Activated gamma-delta T cell (primary cell): ENCODE results near the gene NUDC.
"Not testable (repeated sequence)": the region's sequence is repeated elsewhere in the genome, so short reads cannot be mapped to it uniquely, and the experiment has no call there.

Source experiments
- DNase-seq: peaks from one replicate; lab custom pipeline; 2025; lab: John Stamatoyannopoulos, UW

Gene NUDC

DNA sequence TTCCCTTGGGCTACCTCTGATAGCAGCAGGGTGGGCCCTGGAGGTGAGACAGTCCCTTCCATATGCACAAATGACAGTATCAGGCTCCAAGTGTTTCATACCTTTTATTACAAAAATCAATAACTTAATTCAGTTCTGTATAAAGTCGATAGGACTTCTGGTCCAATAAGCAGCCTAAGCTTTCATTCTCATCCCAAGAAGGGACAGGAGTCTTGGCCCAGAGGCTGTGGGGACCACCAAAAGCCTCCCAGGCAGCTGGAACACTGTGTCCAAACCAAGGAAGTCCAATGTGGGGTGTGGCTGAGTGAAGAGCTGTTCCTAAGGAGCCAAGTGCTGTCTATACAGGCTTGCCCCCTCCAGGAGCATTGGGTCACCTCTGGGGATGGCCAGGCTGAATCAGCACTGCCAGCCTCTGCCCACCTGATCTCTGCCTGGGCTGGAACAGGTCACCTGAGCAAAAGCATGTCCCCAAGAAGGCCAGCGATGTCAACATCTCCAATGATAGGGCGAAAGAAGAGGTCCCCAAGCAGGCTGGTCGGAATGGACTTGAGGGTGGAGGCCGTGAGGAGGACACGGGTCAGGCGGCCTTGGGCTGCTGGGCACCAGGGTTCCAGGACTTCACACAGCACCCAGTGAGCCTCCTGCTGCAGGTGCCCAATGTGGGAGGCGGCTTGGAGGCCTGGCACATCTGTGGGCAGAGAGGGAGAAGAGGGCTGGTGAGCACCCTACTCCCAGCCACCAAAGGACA lies 10.0 kb upstream of the NUDC start:
- no peak for DNase-seq

DNA sequence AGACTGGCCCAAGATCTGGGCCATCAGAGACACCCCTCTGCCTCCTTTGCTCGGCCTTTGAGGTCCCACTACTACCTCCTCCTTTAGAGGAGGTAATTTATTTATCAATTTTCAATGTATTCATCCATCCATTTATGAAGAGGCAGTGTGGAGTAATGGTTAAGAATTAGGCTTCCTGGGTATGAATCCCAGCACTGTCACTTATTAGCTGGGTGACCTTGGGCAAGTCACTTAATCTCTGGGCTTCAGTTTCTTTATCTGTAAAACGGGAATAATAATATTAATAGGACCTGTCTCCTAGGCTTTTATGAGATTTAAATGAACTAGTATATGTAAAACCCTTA lies 9.4 kb upstream of the NUDC start:
- no peak for DNase-seq

DNA sequence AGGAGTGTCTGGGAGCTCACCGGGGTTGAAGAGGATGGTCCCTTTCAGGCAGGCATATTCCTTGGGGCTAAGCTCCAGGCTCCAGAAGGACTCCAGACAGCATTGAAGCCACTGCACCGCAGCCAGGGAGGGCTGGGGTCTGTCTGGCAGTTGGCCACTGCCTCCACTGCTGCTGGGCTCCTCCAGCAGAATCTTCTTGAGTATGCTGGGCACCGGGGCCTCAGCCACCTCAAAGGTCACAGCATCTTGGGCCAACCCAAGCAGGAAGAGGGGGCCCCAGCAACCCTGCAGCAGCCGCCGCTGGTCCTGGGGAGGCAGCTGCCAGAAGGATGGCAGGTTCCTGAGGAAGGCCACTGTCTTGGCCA lies 8.2 kb upstream of the NUDC start:
- DNase-seq = no peak

DNA sequence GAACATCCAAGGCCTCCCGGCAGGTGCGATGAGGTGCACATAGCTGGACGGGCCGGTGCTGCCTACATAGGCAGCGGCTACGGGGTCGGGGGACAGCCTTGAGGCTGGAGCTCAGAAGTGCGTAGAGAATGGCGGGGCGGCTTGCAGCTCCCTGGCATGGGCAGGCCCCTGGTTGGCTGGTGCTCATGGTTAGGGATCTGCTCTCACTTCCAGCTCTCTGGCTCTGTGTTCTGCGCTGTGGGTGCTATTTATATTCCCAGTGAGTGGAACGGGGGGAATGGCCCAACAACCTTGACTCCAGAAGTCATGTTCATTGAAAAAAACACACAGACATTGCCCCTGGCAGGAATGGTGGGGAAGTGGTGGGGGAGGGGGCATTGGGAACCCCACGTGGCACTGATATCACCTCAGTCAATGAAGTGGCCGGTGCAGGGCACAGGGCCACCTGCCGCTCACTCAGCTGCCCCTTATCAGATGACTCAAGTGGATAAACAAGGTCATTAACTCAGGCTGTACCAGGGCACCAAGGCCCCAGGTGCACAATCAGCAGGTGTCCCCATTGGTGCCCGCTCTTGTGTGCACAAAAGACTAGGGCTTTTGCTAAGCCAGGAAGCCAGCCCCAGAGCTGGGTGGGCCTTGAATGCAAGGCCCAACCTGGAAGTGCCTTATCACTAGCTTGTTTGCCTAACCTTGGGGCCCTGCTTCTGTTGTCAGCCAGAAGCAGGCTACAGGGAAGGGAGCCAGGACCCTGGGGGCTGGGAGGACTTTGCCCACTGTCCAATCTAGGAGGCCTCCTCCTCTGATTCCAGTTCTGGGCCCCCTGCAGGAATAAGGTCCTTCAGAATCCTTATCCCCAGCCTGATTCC lies 7.6 kb upstream of the NUDC start, which contains the start of gene NR0B2:
NR0B2 (minus strand) TSS at position 222 of the 866 bp plus-strand sequence; CDS start at position 187, 35 bp downstream.
- no peak for DNase-seq

DNA sequence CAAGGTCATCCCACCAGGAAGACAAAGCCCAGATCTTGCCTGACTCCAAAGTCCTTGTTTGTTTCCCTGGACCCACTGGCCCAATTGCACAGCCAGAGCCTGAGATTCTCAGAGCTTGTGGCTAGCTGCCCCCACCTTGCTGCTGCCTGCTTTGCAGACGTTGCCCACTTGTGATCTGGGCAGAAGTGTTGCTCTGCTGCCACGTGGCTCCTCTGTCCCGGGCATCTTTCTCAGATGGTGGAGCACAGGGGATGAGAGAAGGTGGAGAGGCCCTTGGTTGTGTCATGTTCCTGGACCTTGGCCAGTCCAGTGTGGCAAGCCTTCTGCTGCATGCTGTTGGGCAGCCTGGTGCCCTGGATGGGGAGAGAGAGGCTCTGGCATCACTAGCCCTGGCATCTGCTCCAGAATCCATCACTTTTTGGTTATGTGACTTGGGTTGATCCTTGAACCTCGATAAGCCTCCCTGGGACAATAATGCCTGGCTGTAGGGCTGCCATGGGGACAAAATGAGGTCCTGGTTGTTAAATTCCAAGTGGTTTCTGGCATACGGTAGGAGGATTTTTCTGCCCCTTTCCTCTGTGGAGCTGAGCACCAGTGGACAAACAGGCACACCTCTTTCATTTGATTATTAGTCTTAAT lies 6.2 kb upstream of the NUDC start:
- no peak for DNase-seq

DNA sequence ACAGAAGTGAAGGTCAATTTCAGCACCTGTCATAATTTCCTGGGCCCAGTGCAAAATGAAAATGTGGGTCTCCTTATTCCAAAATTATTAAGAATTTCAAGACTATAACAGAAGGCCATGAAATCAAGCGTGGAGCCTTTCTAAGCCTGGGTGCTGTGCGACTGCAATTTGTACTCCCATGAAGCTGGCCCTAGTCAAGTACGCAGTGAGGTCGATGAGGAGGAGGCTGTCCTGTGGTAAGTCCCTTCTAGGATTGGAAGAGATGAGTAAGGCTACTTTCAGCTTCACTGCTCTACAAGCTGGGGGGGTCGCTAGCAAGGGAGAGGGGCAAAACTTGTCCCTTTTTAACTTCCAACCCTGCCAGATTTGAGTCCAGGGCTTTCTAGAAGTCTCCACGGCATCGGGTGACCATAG lies 410 bp upstream of the NUDC start:
- DNase-seq = no peak

DNA sequence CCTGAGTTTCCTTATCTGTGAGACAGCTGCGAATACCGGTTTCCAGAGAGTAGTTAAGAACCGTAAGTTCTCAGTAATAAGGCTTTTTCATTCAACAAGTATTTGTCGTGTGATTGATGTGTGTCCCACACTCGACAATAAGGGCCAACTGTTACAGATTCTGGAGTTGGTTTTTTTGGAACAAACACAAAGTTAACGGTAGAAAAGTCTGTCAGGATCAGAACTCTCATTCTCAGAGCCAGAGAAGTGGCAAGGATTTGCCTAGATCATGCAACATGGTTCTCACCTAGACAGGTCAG lies 837 bp downstream of the NUDC start:
- DNase-seq = no peak

DNA sequence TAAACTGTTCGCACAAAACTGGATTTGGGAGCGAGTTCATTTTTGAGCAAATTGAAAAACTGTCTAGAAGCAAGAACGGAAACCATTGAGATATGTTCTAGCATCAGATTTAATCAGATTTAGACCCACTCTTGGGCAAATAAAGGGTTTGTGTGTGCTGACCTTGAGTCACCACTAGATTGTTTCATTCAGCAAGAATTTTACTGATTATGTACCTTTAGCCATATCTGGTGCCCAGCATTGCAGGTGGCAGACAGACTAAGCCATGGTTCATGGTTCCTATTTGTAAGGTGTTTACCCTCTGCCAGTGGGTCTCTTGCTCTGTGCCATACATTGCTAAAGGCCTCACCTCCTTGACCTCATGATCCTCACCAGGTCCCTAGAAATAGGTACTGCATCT lies 1.4 kb downstream of the NUDC start:
- DNase-seq = no peak

DNA sequence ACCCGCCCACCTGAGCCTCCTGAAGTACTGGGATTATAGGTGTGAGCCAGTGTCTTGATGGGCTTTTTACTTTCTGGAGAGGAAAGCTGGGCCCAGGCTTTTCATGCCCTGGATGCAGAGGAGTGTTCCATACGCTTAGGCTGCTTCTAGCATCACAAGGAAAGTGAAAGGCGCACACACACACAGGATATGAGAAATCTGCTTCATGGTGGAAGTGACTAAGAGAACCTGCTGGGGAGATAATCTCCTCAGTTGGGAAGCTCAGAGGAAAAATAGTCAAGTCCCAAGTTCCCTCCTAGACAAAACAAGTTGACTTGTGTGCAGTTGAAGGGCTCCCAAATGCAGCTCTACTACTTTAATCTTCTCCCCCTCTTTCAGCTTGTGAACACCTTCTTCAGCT lies 2.2 kb downstream of the NUDC start:
- DNase-seq = no peak

DNA sequence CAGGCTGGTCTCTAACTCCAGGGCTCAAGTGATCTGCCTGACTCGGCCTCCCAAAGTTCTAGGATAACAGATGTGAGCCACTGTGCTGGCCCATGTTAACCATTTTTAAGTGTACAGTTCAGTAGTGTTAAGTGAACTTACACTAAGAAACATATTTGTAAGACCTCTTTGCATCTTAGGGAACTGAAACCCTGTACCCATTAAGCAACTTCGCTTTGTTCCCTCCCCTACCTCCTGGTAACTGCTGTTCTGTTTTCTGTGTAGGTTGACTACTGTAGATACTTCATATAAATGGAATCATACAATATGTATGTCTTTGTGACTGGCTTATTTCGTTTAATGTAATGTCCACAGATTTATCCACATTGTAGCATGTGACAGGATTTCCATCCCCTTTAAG lies 11.0 kb downstream of the NUDC start:
- no peak for DNase-seq

DNA sequence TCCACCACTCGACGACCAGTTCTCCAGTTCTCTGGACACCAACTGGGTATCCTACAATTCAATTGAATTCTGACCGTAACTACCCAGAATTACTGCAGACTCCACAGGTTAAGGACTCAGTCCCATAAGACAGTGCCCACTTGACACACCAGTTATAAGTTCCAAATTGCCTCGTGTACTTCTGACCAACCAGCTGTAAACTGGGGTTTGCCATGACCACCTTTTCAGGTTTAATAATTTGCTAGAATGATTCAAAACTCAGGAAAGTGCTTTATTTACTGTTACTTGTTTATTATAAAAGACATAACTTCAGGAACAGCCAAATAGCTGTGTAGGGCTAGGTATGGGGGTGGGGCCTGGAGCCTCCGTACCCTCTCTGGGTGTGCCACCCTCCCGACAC lies 15.3 kb downstream of the NUDC start:
- no peak for DNase-seq

DNA sequence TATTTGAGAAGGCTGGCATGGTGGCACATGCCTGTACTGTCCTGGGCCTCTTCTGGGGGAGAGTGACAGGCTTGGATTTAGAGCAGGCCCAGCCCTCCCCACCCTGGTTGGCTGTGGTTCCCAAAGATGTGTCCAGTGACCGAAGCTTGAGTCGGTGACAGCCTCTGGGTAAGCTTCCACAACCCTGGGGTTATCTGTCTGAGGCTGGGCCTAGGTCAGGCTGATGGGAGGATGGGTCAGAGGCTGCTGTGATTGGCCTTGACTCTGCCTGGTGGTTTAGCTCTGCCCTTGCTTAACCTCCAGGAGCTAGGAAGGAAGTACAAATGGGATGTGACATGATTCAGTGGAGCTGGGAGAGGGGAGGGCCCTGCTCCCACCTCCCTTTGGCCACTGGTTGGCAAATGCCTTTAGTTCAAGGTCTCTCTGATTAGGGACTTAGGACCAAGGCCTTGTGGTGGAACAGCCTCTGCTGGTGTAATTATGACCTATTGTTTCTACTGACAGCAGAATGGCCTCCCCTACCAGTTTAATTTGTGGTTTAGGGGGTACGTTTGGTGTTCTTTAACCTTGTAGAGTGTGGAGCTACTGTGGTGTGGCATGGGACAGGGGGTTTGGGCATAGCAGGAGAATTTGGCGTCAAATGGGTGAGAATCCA lies 16.6 kb downstream of the NUDC start:
- no peak for DNase-seq

DNA sequence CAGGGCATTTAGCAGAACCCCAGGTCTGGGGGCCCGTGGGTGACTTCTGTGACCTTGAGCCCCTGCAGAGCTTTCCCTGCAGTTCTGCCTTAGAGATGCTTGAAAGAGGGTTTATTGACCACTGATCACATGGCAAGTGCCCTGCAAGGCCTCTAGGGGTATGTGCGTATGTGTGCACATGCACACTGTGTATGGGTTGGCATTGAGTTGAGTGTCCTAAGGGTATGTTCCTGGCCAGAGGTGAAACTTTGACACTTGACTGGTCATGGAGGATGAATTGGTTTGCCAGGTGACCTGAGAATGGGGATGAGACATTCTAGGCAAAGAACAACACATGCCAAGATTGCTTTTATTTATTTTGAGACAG lies 17.1 kb downstream of the NUDC start:
- DNase-seq = no peak

DNA sequence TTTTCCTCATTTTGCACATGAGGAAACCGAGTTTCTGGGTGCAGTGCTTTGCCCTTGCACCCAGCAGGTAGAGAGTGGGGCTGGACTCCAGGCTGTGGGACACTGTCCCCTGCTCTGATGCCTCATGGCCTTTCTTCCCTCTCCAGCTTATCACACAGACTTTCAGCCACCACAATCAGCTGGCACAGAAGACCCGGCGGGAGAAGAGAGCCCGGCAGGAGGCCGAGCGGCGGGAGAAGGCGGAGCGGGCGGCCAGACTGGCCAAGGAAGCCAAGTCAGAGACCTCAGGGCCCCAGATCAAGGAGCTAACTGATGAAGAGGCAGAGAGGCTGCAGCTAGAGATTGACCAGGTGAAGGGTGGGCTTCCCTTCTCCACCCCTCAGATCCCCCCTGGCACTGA lies 19.8 kb downstream of the NUDC start:
- no peak for DNase-seq

DNA sequence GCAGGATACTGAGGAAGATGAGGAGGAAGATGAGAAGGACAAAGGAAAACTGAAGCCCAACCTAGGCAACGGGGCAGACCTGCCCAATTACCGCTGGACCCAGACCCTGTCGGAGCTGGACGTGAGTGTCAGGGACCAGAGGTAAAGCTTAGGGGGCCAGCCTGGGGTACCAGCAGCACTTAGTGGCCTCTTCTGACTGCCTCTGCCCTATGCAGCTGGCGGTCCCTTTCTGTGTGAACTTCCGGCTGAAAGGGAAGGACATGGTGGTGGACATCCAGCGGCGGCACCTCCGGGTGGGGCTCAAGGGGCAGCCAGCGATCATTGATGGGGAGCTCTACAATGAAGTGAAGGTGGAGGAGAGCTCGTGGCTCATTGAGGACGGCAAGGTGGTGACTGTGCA lies 21.1 kb downstream of the NUDC start:
- DNase-seq = no peak

DNA sequence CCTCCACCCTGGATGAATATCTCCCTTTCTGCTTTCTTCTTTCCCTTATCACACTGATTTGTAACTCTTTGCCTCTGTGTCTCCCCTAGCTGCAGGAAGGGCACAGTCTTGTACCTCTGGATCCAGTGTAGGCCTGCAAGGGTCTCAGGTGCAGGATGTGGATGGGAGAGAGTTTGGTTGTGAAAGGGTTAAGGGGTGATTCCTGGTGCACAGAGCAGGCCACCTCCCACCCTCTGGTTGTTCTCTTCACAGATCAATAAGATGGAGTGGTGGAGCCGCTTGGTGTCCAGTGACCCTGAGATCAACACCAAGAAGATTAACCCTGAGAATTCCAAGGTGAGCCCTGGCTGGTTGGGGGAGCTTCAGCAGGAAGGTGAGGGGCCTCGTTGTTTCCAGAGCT lies 23.6 kb downstream of the NUDC start:
- DNase-seq = no peak

DNA sequence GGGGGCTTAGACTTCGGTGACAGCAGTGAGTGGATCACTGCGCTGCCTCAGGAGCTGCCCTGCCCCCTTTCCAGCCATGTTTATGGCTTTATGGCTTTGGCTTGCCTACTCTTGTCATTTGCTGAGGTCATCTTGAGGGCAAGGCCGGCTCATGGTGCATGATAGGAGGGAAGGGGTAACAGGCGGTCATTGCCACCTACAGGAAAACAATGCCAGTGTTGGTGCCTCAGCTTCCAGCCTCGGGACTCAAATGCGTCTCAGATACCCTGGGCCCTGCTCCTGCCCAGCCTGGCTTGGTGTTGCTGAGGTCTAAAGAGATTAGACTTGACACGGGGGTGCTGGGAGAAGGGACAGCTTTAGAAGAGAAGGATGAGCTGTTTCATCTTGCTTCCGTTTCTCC lies 24.2 kb downstream of the NUDC start:
- DNase-seq = no peak

DNA sequence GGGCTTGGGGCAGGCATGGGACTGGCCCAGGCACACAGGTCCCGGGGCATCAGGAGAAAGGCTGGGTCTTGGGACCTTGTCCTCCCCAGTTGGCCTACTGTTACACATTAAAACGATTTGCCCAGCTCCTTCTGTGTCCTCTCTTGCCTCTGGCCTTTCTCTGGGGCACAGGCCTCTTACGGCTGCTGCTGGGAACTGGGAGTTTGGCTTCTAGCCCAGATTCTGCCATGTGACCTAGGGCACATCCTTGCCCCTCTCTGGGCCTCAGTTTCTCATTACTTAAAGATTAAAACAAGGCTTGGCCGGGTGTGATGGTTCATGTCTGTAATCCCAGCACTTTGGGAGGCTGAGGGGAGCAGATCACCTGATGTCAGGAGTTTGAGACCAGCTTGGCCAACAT lies 24.7 kb downstream of the NUDC start:
- no peak for DNase-seq

DNA sequence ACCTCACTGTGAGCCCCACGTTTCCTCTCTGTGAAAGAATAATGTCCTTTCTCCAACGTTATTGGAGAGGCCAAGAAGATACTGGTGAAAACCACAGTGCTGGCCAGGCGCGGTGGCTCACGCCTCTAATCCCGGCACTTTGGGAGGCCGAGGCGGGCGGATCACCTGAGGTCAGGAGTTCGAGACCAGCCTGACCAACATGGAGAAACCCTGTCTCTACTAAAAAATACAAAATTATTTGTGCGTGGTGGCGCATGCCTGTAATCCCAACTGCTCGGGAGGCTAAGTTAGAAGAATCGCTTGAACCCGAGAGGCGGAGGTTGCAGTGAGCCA lies 27.1 kb downstream of the NUDC start:
- not testable (repeated sequence) for DNase-seq

DNA sequence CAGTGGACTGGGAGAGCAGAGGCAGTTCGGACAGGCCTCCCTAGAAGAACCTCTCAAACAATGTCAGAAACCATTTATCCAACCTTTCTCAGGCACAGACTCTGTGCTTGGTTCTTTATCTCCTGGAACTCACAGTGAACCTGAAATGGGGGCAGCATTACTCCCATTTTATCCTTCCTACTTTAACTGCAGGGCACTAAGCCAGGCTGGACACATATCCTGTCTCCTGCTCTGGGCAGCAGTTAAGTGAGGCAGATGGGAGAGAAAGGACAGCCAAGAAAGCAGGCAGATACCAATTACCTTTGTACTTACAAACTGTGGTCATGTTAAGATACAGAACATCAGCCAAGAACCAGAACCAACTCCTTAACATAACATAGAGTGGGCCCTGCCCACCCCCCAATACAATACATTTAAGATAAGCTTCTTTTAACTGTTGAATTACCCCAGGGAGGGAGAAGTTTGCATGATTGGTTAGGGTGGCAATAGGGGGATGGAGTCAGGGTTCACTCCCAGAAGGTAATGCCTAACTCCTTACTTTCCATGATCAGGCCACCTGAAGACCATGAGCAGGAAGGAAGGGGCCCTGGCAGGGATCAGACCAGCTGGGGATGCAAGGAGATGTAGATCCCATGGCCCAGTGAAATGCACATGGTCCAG lies 27.9 kb downstream of the NUDC start:
- DNase-seq = no peak

DNA sequence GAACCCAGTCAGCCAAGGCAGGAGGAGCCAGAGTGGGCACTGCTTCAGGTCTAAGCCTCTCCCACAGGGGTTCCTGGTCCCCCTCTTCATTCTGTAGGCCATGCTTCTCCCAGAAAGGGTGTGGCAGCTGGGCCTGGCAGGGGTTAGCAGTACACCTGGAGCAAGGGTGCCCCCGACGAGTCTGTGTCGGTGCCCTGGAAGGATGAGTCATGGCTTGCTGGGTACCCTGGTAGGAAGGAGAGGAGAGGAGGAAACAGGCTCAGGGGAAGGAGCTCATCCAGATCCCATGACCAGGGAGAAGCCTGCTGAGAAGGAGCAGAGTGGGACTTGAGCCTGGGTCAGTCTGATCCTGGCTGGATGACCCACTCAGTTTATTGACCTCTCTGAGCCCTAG lies 28.4 kb downstream of the NUDC start:
- DNase-seq = no peak

DNA sequence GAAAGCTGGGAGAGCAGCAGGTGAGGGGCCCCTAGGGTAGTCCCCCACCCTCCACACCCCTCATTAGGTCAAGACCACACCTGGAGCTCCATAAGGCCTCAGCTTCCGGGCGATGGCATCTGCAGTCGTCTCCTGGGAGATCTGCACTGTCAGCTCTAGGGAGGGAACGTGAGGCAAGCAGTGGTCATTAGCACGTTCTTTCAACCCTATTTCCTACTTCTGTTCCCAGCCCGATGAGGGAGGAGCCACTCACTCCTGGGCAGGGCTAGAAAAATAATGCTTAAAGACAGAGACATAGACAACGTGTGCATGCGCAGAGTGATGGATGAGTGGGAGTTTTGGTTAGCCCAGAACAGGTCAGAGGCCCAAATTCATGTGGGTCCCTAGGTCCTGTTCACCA lies 29.1 kb downstream of the NUDC start:
- DNase-seq = no peak
